K562 (cell line): ENCODE measurements around the gene VWF.

Source experiments
- CTCF ChIP-seq, 3 experiments: IDR thresholded peaks in 2 of 3; conservative IDR thresholded peaks in 1 of 3; 2 replicates each; pipeline ENCODE4 v1.5.1; 2011 to 2012; ENCODE audit warnings: low read length in 3 of 3, mild to moderate bottlenecking in 3 of 3, control low read depth in 2 of 3, improper control_type of control experiment in 1 of 3, inconsistent platforms in 1 of 3, low read depth in 1 of 3, mixed read lengths in 1 of 3, moderate library complexity in 1 of 3; ENCODE audit not compliant: insufficient read depth in 2 of 3
- E2F1 ChIP-seq: sonication (generic); formaldehyde crosslinking; IDR thresholded peaks from 2 replicates; pipeline ENCODE4 v1.8.1; 2023; ENCODE audit warnings: mild to moderate bottlenecking, missing genetic modification reagents, moderate library complexity
- JUNB ChIP-seq: fragments of 450-650 bp; formaldehyde crosslinking; conservative IDR thresholded peaks from 2 replicates; pipeline ENCODE4 v1.4.0; 2020; ENCODE audit warnings: mild to moderate bottlenecking
- POLR2A ChIP-seq: fragments of 450-650 bp; conservative IDR thresholded peaks from 2 replicates; pipeline ENCODE4 v1.6.1; 2016
- RFX5 ChIP-seq: IDR thresholded peaks from 2 replicates; pipeline ENCODE4 v1.6.1; 2011; ENCODE audit warnings: low read depth, mild to moderate bottlenecking, improper control_type of control experiment, low read length
- SLC30A9 ChIP-seq: fragments of 250-450 bp; sonication (Bioruptor Pico); IDR thresholded peaks from 2 replicates; pipeline ENCODE4 v1.8.0; 2022; ENCODE audit warnings: mild to moderate bottlenecking, moderate library complexity
- U2AF1 ChIP-seq: fragments of 200-400 bp; formaldehyde crosslinking; optimal IDR thresholded peaks from 2 replicates; pipeline ENCODE3; 2017; ENCODE audit warnings: mild to moderate bottlenecking, low read depth, low read length, moderate library complexity
- YY1 ChIP-seq, 3 experiments: IDR thresholded peaks; 2 replicates each; pipeline ENCODE4 v1.6.1; 2011; ENCODE audit warnings: low read length in 2 of 3, mild to moderate bottlenecking in 2 of 3, moderate library complexity in 2 of 3, borderline replicate concordance in 1 of 3, control low read depth in 1 of 3, low read depth in 1 of 3; ENCODE audit not compliant: insufficient read depth in 3 of 3, insufficient replicate concordance in 2 of 3, control insufficient read depth in 1 of 3, insufficient read length in 1 of 3; ENCODE audit errors: extremely low read depth in 1 of 3
- ZNF354B ChIP-seq: fragments of 250-450 bp; sonication (Bioruptor Pico); IDR thresholded peaks from 2 replicates; pipeline ENCODE4 v1.4.0; 2020
- ZNF717 ChIP-seq: fragments of 250-450 bp; sonication (Bioruptor Pico); IDR thresholded peaks from 2 replicates; pipeline ENCODE4 v1.5.0; 2021

- TF ChIP-seq RFX5 (no peak), U2AF1 (no peak), CTCF (IDR thresholded peaks at IDR 0.05 in 2 of 3, conservative IDR thresholded peaks at IDR 0.05 in 1 of 3; ENCODE audit: insufficient read depth in 2 of 3, low read depth in 1 of 3, low read length in 3 of 3) (peak in 1 of 3 experiments; percentile 5; a peak in 1 of 6 replicates), E2F1 (CRISPR knock-in tag) (no peak), ZNF717 (CRISPR knock-in tag) (no peak), SLC30A9 (CRISPR knock-in tag) (no peak), JUNB (CRISPR knock-in tag) (no peak), ZNF354B (CRISPR knock-in tag) (no peak), YY1 (IDR thresholded peaks at IDR 0.05; ENCODE audit: borderline replicate concordance in 1 of 3, control insufficient read depth in 1 of 3, extremely low read depth in 1 of 3, insufficient read depth in 3 of 3, insufficient read length in 1 of 3, insufficient replicate concordance in 2 of 3, low read depth in 1 of 3, low read length in 2 of 3) (no peak), POLR2A (no peak)
Observed at GRCh38 chr12:6072302-6072752, 52.1 kb downstream of the VWF start.
